ENCODE measurements around the gene BCAT1. TPM values are rescaled to one million over a fixed set of nuclear protein-coding genes. Genes with fewer than 3 reads are reported as not detected.

Gene BCAT1
- total and polyA plus RNA-seq, 2 of the 8 experiments (the other 6 are each of a cell fraction or from before 2014, with no cell fraction given), result 19.7 to 263 TPM

DNA sequence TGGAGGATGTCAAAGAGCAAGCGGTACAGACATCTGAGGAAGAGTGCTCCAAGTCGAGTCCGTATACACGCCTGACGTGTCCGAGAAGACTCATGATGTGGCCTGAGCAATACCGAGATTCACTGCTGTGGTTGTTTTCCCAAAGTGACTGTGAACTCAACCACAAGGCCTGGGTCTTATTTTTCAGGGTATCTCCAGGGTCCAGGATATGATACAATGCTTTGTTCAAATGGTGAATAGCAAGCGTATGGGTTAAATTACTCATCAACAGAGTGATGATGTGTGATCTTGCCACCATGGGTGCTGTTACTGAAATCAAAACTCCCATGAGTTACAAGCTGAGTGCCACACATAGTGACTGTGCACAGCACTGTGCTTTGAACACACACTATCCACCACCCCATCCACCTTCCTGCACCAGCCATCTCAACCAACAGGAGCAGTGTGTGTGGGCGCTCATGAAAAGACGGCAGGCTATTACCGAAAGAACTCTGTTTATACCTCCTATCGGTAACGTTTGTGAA is 109.6 kb downstream of the BCAT1 start (continued):
- TF ChIP-seq BCL11A (IDR thresholded peaks at IDR 0.05; ENCODE audit: low read depth in 2 of 2, low read length in 2 of 2), result no peak
- TF ChIP-seq SIX5 (IDR thresholded peaks at IDR 0.05; ENCODE audit: low read depth, low read length), result no peak

Measured in H1 (cell line).